GM23338 (cell line): Measurements from ENCODE around the gene SBSN. TPM values are rescaled to one million over a fixed set of nuclear protein-coding genes. Genes with fewer than 3 reads are reported as not detected.

Source experiments
- ATAC-seq: fragments of 200-7000 bp; cut with Tn5 transposase; 3 replicates; pipeline ENCODE4 v1.9.1; 2020
- DNase-seq: peaks from one replicate; pipeline ENCODE4 v3.0.0-alpha.2; 2015; ENCODE audit warnings: low spot score
- H2AFZ ChIP-seq: fragments of 200-600 bp; sonication (generic); 2 replicates; pipeline ENCODE4 v1.8.0; 2016; ENCODE audit warnings: antibody characterized with exemption, mild to moderate bottlenecking, moderate library complexity
- H3F3A ChIP-seq: fragments of 200-600 bp; sonication (generic); replicated peaks from 2 replicates; pipeline ENCODE4 v1.8.0; 2017; ENCODE audit warnings: antibody characterized with exemption, mixed run types, low read depth
- H3K27ac ChIP-seq: fragments of 200-600 bp; sonication (generic); 2 replicates; pipeline ENCODE4 v1.6.1; 2016; ENCODE audit warnings: low read depth
- H3K27me3 ChIP-seq: fragments of 200-600 bp; sonication (generic); 2 replicates; pipeline ENCODE4 v1.8.0; 2016; ENCODE audit warnings: mild to moderate bottlenecking, mixed run types, moderate library complexity; ENCODE audit not compliant: insufficient read depth
- H3K36me3 ChIP-seq: fragments of 200-600 bp; sonication (generic); 2 replicates; pipeline ENCODE4 v1.8.0; 2016; ENCODE audit warnings: mild to moderate bottlenecking; ENCODE audit not compliant: insufficient read depth
- H3K4me1 ChIP-seq: fragments of 200-600 bp; sonication (generic); 2 replicates; pipeline ENCODE4 v1.8.0; 2016; ENCODE audit warnings: mild to moderate bottlenecking, moderate library complexity; ENCODE audit not compliant: insufficient read depth
- H3K4me2 ChIP-seq: fragments of 200-600 bp; sonication (generic); 2 replicates; pipeline ENCODE4 v1.7.1; 2017; ENCODE audit warnings: mixed run types
- H3K4me3 ChIP-seq: fragments of 200-600 bp; sonication (generic); 2 replicates; pipeline ENCODE4 v1.6.1; 2016; ENCODE audit warnings: mixed run types
- H3K79me2 ChIP-seq: fragments of 200-600 bp; sonication (generic); replicated peaks from 2 replicates; pipeline ENCODE4 v1.8.0; 2017; ENCODE audit warnings: mild to moderate bottlenecking; ENCODE audit not compliant: insufficient read depth
- H3K9me2 ChIP-seq: fragments of 200-600 bp; sonication (generic); 2 replicates; pipeline ENCODE4 v1.8.0; 2017; ENCODE audit not compliant: insufficient read depth
- H4K20me1 ChIP-seq: fragments of 200-600 bp; sonication (generic); replicated peaks from 2 replicates; pipeline ENCODE4 v1.8.0; 2017; ENCODE audit warnings: mild to moderate bottlenecking; ENCODE audit not compliant: insufficient read depth
- H3K27ac Mint-ChIP-seq: 2 replicates; pipeline ENCODE4 v1.8.0; 2020; ENCODE audit warnings: inconsistent platforms, mild to moderate bottlenecking, moderate library complexity, mixed read lengths
- H3K27me3 Mint-ChIP-seq: 3 replicates; pipeline ENCODE4 v1.8.0; 2022; ENCODE audit warnings: low read depth, mild to moderate bottlenecking, moderate library complexity, mixed read lengths, inconsistent platforms; ENCODE audit not compliant: insufficient read depth, poor library complexity
- H3K36me3 Mint-ChIP-seq: 3 replicates; pipeline ENCODE4 v1.8.0; 2021; ENCODE audit warnings: low read depth, mild to moderate bottlenecking, inconsistent platforms, moderate library complexity, mixed read lengths
- H3K4me1 Mint-ChIP-seq: 3 replicates; pipeline ENCODE4 v1.8.0; 2020; ENCODE audit warnings: mild to moderate bottlenecking, inconsistent platforms, mixed read lengths
- H3K4me3 Mint-ChIP-seq: 3 replicates; pipeline ENCODE4 v1.8.0; 2021; ENCODE audit warnings: moderate library complexity, mild to moderate bottlenecking, inconsistent platforms, mixed read lengths
- H3K9me3 Mint-ChIP-seq: 3 replicates; pipeline ENCODE4 v1.8.0; 2020; ENCODE audit warnings: moderate library complexity, mild to moderate bottlenecking, inconsistent platforms, mixed read lengths
- CREB1 ChIP-seq: fragments of 250-450 bp; sonication (Bioruptor Pico); IDR thresholded peaks from 2 replicates; pipeline ENCODE4 v1.5.0; 2020; ENCODE audit warnings: low read depth, mild to moderate bottlenecking, moderate library complexity
- EZH2 ChIP-seq: fragments of 200-600 bp; sonication (generic); IDR thresholded peaks from one replicate; pipeline ENCODE4 v1.8.0; 2017; ENCODE audit warnings: antibody characterized with exemption, mild to moderate bottlenecking, low read depth; ENCODE audit not compliant: unreplicated experiment
- EZH2phosphoT487 ChIP-seq: fragments of 200-600 bp; sonication (generic); IDR thresholded peaks from one replicate; pipeline ENCODE4 v1.8.1; 2018; ENCODE audit warnings: antibody characterized with exemption; ENCODE audit not compliant: unreplicated experiment
- POLR2AphosphoS5 ChIP-seq: IDR thresholded peaks from 2 replicates; pipeline ENCODE4 v1.6.1; 2016; ENCODE audit warnings: antibody characterized with exemption, low read depth
- STAT1 ChIP-seq: IDR thresholded peaks from one replicate; pipeline ENCODE4 v1.6.1; 2016; ENCODE audit warnings: antibody characterized with exemption; ENCODE audit not compliant: unreplicated experiment
- ZNF114 ChIP-seq: fragments of 250-450 bp; sonication (Bioruptor Pico); IDR thresholded peaks from 2 replicates; pipeline ENCODE4 v1.5.0; 2020; ENCODE audit warnings: mild to moderate bottlenecking, moderate library complexity
- ZNF331 ChIP-seq: fragments of 250-450 bp; sonication (Bioruptor Pico); IDR thresholded peaks from 2 replicates; pipeline ENCODE4 v1.5.0; 2020; ENCODE audit warnings: low read depth, mild to moderate bottlenecking, moderate library complexity
- polyA plus RNA-seq: library from polyadenylated mRNA; unstranded; fragments of >200 nt; fragmentation: Nextera tagmentation; extraction: Ambion mirVana; gene quantifications from 2 replicates; pipeline ENCODE4 v1.2.1, GENCODE V29; 2016
- total RNA-seq: library from RNA; depleted of rRNA; stranded (reverse); fragments of >200 nt; shearing (Covaris generic); gene quantifications from 2 replicates; pipeline ENCODE4 v1.2.3, GENCODE V29; 2014
- TF ChIP-seq, protein P1 (sequence below): fragments of 250-450 bp; sonication (Bioruptor Pico); IDR thresholded peaks from 2 replicates; pipeline ENCODE4 v1.5.0; 2020; ENCODE audit warnings: mild to moderate bottlenecking, moderate library complexity

Gene SBSN
- total and polyA plus RNA-seq, 2 experiments from 2014 or later, result 0.39 TPM; not detected in 1

DNA sequence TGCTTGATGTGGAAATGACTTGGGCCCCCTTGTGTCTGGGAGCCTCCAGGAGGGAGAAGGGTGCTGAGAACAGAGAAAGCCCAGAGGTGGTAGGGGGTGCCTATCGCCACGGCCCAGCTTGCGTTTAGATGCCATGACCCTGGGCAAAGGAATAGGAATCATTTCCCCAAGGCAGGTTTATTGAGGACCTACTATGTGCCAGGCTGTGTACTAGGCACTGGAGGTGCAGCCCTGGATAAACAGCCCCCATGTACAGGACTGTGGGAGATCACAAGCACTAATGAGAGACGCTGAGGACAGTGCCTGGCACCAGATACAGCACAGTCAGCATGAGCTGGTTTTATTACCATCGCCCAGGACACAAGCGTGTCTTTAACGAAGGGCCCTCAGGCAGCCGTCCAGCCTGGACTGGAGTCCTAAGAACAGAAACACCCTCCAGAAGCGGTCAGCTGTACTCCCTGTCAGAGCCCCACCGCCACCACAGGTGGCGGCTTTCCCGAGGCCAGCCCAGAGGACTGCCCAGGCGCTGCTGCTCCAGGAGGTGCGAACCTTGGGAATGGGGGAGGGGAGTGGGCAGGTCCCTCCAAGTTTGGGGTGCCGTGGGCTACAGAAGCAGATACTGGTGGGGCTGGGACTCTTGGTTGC lies 21.9 kb upstream of the SBSN start:
- no peak overlapping the region for H3K4me3 ChIP-seq
- DNase-seq (no peak), ATAC-seq (no peak)
- peaks cover 8% of the 10 kb centered on the region; the same call in 1 of the 2 replicates for H3F3A ChIP-seq
- TF ChIP-seq ZNF331, result no peak
- no peak for TF ChIP-seq EZH2
- TF ChIP-seq STAT1, result no peak
- no peak for TF ChIP-seq CREB1 (CRISPR knock-in tag)
- TF ChIP-seq, protein P1, sequence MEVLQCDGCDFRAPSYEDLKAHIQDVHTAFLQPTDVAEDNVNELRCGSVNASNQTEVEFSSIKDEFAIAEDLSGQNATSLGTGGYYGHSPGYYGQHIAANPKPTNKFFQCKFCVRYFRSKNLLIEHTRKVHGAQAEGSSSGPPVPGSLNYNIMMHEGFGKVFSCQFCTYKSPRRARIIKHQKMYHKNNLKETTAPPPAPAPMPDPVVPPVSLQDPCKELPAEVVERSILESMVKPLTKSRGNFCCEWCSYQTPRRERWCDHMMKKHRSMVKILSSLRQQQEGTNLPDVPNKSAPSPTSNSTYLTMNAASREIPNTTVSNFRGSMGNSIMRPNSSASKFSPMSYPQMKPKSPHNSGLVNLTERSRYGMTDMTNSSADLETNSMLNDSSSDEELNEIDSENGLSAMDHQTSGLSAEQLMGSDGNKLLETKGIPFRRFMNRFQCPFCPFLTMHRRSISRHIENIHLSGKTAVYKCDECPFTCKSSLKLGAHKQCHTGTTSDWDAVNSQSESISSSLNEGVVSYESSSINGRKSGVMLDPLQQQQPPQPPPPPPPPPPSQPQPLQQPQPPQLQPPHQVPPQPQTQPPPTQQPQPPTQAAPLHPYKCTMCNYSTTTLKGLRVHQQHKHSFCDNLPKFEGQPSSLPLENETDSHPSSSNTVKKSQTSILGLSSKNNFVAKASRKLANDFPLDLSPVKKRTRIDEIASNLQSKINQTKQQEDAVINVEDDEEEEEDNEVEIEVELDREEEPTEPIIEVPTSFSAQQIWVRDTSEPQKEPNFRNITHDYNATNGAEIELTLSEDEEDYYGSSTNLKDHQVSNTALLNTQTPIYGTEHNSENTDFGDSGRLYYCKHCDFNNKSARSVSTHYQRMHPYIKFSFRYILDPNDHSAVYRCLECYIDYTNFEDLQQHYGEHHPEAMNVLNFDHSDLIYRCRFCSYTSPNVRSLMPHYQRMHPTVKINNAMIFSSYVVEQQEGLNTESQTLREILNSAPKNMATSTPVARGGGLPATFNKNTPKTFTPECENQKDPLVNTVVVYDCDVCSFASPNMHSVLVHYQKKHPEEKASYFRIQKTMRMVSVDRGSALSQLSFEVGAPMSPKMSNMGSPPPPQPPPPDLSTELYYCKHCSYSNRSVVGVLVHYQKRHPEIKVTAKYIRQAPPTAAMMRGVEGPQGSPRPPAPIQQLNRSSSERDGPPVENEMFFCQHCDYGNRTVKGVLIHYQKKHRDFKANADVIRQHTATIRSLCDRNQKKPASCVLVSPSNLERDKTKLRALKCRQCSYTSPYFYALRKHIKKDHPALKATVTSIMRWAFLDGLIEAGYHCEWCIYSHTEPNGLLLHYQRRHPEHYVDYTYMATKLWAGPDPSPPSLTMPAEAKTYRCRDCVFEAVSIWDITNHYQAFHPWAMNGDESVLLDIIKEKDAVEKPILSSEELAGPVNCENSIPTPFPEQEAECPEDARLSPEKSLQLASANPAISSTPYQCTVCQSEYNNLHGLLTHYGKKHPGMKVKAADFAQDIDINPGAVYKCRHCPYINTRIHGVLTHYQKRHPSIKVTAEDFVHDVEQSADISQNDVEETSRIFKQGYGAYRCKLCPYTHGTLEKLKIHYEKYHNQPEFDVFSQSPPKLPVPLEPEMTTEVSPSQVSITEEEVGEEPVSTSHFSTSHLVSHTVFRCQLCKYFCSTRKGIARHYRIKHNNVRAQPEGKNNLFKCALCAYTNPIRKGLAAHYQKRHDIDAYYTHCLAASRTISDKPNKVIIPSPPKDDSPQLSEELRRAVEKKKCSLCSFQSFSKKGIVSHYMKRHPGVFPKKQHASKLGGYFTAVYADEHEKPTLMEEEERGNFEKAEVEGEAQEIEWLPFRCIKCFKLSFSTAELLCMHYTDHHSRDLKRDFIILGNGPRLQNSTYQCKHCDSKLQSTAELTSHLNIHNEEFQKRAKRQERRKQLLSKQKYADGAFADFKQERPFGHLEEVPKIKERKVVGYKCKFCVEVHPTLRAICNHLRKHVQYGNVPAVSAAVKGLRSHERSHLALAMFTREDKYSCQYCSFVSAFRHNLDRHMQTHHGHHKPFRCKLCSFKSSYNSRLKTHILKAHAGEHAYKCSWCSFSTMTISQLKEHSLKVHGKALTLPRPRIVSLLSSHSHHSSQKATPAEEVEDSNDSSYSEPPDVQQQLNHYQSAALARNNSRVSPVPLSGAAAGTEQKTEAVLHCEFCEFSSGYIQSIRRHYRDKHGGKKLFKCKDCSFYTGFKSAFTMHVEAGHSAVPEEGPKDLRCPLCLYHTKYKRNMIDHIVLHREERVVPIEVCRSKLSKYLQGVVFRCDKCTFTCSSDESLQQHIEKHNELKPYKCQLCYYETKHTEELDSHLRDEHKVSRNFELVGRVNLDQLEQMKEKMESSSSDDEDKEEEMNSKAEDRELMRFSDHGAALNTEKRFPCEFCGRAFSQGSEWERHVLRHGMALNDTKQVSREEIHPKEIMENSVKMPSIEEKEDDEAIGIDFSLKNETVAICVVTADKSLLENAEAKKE (CRISPR knock-in tag), result no peak
- no peak for TF ChIP-seq POLR2AphosphoS5
- no peak for TF ChIP-seq EZH2phosphoT487
- TF ChIP-seq ZNF114 (CRISPR knock-in tag), result no peak
- H3K79me2 ChIP-seq, result peaks cover 16% of the 10 kb centered on the region
- H3K27me3 Mint-ChIP-seq, result peaks cover 15% of the 10 kb centered on the region
- H3K36me3 Mint-ChIP-seq, result peaks cover 26% of the 10 kb centered on the region
- no peaks in the 10 kb centered on the region for H3K36me3 ChIP-seq
- H3K4me2 ChIP-seq, result no peak overlapping the region
- no peaks in the 10 kb centered on the region for H3K27me3 ChIP-seq
- H3K9me3 Mint-ChIP-seq, result no peaks in the 10 kb centered on the region; the same call in 2 of the 3 replicates
- no peak overlapping the region for H3K4me3 Mint-ChIP-seq
- H4K20me1 ChIP-seq, result peaks cover 9% of the 10 kb centered on the region
- H2AFZ ChIP-seq, result no peak overlapping the region
- 0 out of 2 replicates have a peak, but pooled peaks cover 7% of the 10 kb centered on the region for H3K4me1 ChIP-seq
- no peak overlapping the region for H3K27ac ChIP-seq
- peaks cover 24% of the 10 kb centered on the region for H3K4me1 Mint-ChIP-seq
- no peaks in the 10 kb centered on the region for H3K9me2 ChIP-seq
- no peak overlapping the region for H3K27ac Mint-ChIP-seq
